ENCODE data around the gene TXK.

The TXK gene

GRCh38 chr4:48067536-48067935 is 66.5 kb downstream of the TXK start:
- TF ChIP-seq CTCF (conservative IDR thresholded peaks at IDR 0.05; ENCODE audit: low read depth, low read length) = no peak
- DNase-seq (ENCODE audit: low read depth) = no peak
- no peak overlapping the region for H3K4me3 ChIP-seq (ENCODE audit: low read depth, low read length)

GRCh38 chr4:48065587-48066052 is 68.4 kb downstream of the TXK start:
- DNase-seq (ENCODE audit: low read depth) = no peak
- no peak for TF ChIP-seq CTCF (conservative IDR thresholded peaks at IDR 0.05; ENCODE audit: low read depth, low read length)
- no peak overlapping the region for H3K4me3 ChIP-seq (ENCODE audit: low read depth, low read length)

GRCh38 chr4:48064349-48064748 is 69.7 kb downstream of the TXK start:
- H3K4me3 ChIP-seq (ENCODE audit: low read depth, low read length) = no peak overlapping the region
- no peak for DNase-seq (ENCODE audit: low read depth)
- no peak for TF ChIP-seq CTCF (conservative IDR thresholded peaks at IDR 0.05; ENCODE audit: low read depth, low read length)

- H3K4me3 ChIP-seq (ENCODE audit: low read depth, low read length) = no peak overlapping the region
- no peak for TF ChIP-seq CTCF (conservative IDR thresholded peaks at IDR 0.05; ENCODE audit: low read depth, low read length)
- DNase-seq (ENCODE audit: low read depth) = peak; percentile 9
These were observed 75.2 kb downstream of the TXK start for GRCh38 chr4:48058617-48059530.

GRCh38 chr4:48051078-48051477 is 83.0 kb downstream of the TXK start:
- no peak overlapping the region for H3K4me3 ChIP-seq (ENCODE audit: low read depth, low read length)
- no peak for DNase-seq (ENCODE audit: low read depth)
- TF ChIP-seq CTCF (conservative IDR thresholded peaks at IDR 0.05; ENCODE audit: low read depth, low read length) = no peak

- no peak overlapping the region for H3K4me3 ChIP-seq (ENCODE audit: low read depth, low read length)
- no peak for DNase-seq (ENCODE audit: low read depth)
- TF ChIP-seq CTCF (conservative IDR thresholded peaks at IDR 0.05; ENCODE audit: low read depth, low read length) = no peak
These were observed 84.6 kb downstream of the TXK start for GRCh38 chr4:48049483-48049882.

GRCh38 chr4:48047896-48048295 is 86.2 kb downstream of the TXK start:
- no peak overlapping the region for H3K4me3 ChIP-seq (ENCODE audit: low read depth, low read length)
- no peak for TF ChIP-seq CTCF (conservative IDR thresholded peaks at IDR 0.05; ENCODE audit: low read depth, low read length)
- no peak for DNase-seq (ENCODE audit: low read depth)
